ENCODE data around the gene BCL2. TPM values are rescaled to one million over a fixed set of nuclear protein-coding genes. Genes with fewer than 3 reads are reported as not detected.

Gene BCL2
- total RNA-seq, 1 donor from 2014 or later = 39.1 TPM

DNA sequence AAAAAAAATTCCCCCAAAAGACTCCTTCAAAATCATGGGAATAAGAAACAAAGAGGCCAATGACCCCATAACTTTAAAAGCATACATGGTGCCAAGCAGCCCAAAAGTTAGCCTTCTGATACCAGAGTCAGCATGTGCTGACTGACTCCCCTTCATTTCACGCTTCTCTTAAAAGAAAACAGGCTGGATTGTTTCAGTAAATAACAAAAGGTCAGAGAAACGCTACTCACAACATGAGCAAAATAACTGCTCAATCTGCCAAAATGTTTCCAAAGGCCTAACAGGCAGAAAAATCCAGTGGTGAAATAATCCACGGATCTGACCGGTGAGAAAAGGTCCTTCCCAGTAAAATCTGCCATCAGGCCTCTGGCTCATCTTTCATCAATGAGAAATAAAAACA is 71.6 kb downstream of the BCL2 start:
- Histone ChIP-seq H3K4me3 (ENCODE audit: low read length in 3 of 3) (no peak overlapping the region), H3K4me1 (ENCODE audit: control insufficient read depth in 3 of 3, insufficient read depth in 3 of 3, low read length in 3 of 3) (peaks cover 5 to 11% (median 7%) of the 10 kb centered on the region in 3 donors), H3K9ac (ENCODE audit: low read depth in 1 of 3, low read length in 3 of 3) (no peak overlapping the region), H3K9me3 (ENCODE audit: control insufficient read depth in 3 of 3, low read length in 3 of 3) (no peaks in the 10 kb centered on the region), H3K27me3 (ENCODE audit: control insufficient read depth in 3 of 3, insufficient read depth in 3 of 3, low read length in 3 of 3) (no peaks in the 10 kb centered on the region), H3K36me3 (ENCODE audit: control insufficient read depth in 3 of 3, insufficient read depth in 3 of 3, low read length in 3 of 3) (no peaks in the 10 kb centered on the region), H3K27ac (ENCODE audit: low read depth, low read length) (no peak overlapping the region)

DNA sequence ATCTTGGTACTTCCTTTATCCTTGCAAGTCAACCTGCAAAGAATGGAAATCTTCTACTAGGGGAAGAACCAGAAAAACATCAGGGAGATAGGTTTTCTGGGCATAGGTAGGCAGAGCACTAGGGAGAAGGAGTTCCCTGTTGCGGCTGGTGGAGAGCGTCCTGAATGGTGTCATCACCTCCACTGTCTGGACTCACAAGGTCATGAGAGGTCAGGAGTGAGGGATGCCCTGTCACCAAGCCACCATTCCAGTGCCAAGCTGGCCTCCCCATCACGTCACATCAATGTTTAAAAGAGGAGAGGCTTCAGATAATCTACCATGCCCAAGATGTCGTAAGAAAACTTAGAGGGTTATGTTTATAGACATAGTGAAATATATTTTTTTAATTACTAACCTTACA is 72.1 kb downstream of the BCL2 start:
- H3K4me3 ChIP-seq (ENCODE audit: low read length in 3 of 3) = no peak overlapping the region
- no peaks in the 10 kb centered on the region for H3K9me3 ChIP-seq (ENCODE audit: control insufficient read depth in 3 of 3, low read length in 3 of 3)
- H3K9ac ChIP-seq (ENCODE audit: low read depth in 1 of 3, low read length in 3 of 3) = no peak overlapping the region
- H3K27me3 ChIP-seq (ENCODE audit: control insufficient read depth in 3 of 3, insufficient read depth in 3 of 3, low read length in 3 of 3) = no peaks in the 10 kb centered on the region
- no peaks in the 10 kb centered on the region for H3K36me3 ChIP-seq (ENCODE audit: control insufficient read depth in 3 of 3, insufficient read depth in 3 of 3, low read length in 3 of 3)
- H3K27ac ChIP-seq (ENCODE audit: low read depth, low read length) = no peak overlapping the region
- peaks cover 5 to 8% (median 6%) of the 10 kb centered on the region in 3 donors for H3K4me1 ChIP-seq (ENCODE audit: control insufficient read depth in 3 of 3, insufficient read depth in 3 of 3, low read length in 3 of 3)

DNA sequence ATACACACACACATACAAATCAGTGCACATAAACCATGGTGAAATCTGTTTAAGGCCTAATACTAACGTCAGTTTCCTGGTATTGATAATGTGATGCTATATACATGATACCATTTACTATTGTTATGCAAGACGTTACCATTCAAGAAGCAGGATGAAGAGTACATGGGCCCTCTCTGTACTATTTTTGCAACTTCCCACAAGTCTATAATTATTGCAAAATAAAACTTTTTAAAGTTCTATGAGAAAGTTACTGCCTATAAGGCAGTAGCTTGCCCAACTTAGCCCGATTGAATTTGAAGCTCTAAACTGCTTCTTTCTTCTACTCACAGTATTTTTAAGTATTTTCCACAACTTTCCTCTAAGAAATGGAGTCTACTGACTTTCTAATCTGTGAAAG is 74.0 kb downstream of the BCL2 start:
- Histone ChIP-seq H3K27me3 (ENCODE audit: control insufficient read depth in 3 of 3, insufficient read depth in 3 of 3, low read length in 3 of 3) (no peaks in the 10 kb centered on the region), H3K27ac (ENCODE audit: low read depth, low read length) (no peak overlapping the region), H3K9me3 (ENCODE audit: control insufficient read depth in 3 of 3, low read length in 3 of 3) (no peaks in the 10 kb centered on the region), H3K9ac (ENCODE audit: low read depth in 1 of 3, low read length in 3 of 3) (no peak overlapping the region), H3K4me1 (ENCODE audit: control insufficient read depth in 3 of 3, insufficient read depth in 3 of 3, low read length in 3 of 3) (peaks cover 5 to 9% (median 8%) of the 10 kb centered on the region in 3 donors), H3K4me3 (ENCODE audit: low read length in 3 of 3) (no peak overlapping the region), H3K36me3 (ENCODE audit: control insufficient read depth in 3 of 3, insufficient read depth in 3 of 3, low read length in 3 of 3) (no peaks in the 10 kb centered on the region)

DNA sequence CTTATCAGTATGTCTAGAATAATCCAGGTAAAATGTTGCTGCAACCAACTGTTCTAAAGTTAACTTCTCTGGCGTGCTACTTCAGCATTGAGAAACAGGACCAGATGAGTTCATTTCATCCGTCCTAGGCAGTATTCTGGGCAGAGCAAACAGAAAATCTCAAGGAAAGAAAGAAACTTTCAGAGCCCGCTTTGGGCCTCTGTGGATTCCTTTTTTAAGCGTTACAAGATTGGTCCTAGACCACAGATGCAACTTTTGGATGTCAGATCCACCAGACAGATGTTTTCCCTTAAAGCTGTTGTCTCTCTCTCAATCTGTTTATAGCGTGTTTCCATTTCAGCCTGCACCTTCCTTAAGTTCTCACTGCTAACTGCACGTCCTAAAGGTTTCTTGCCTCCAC is 75.0 kb downstream of the BCL2 start:
- H3K4me3 ChIP-seq (ENCODE audit: low read length in 3 of 3) = no peak overlapping the region
- no peak overlapping the region for H3K9ac ChIP-seq (ENCODE audit: low read depth in 1 of 3, low read length in 3 of 3)
- H3K27me3 ChIP-seq (ENCODE audit: control insufficient read depth in 3 of 3, insufficient read depth in 3 of 3, low read length in 3 of 3) = no peaks in the 10 kb centered on the region
- no peaks in the 10 kb centered on the region for H3K9me3 ChIP-seq (ENCODE audit: control insufficient read depth in 3 of 3, low read length in 3 of 3)
- H3K27ac ChIP-seq (ENCODE audit: low read depth, low read length) = no peak overlapping the region
- H3K4me1 ChIP-seq (ENCODE audit: control insufficient read depth in 3 of 3, insufficient read depth in 3 of 3, low read length in 3 of 3) = peaks cover 5 to 9% (median 8%) of the 10 kb centered on the region in 3 donors
- H3K36me3 ChIP-seq (ENCODE audit: control insufficient read depth in 3 of 3, insufficient read depth in 3 of 3, low read length in 3 of 3) = no peaks in the 10 kb centered on the region

DNA sequence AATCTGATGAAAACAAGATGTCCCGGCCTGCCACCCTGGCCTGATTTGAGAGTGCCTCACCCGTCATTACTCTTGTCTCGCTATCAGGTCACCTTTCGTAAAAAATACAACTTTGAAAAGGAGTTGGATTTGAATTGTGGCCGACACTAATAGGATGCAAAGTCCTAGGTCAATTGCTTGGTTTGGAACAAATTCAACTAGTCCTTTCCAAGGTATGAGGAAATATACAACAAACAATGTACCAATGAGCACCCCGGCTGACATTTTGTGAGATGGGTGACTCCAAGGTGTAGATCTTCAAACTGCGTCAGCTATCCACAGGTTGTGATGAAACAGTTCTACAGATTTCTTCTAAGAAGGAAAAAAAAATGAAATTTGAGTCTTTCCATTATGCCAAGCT is 77.8 kb downstream of the BCL2 start:
- Histone ChIP-seq H3K9me3 (ENCODE audit: control insufficient read depth in 3 of 3, low read length in 3 of 3) (no peaks in the 10 kb centered on the region), H3K4me1 (ENCODE audit: control insufficient read depth in 3 of 3, insufficient read depth in 3 of 3, low read length in 3 of 3) (peaks cover 16 to 21% (median 18%) of the 10 kb centered on the region in 3 donors), H3K27me3 (ENCODE audit: control insufficient read depth in 3 of 3, insufficient read depth in 3 of 3, low read length in 3 of 3) (no peaks in the 10 kb centered on the region), H3K4me3 (ENCODE audit: low read length in 3 of 3) (no peak overlapping the region), H3K9ac (ENCODE audit: low read depth in 1 of 3, low read length in 3 of 3) (no peak overlapping the region), H3K36me3 (ENCODE audit: control insufficient read depth in 3 of 3, insufficient read depth in 3 of 3, low read length in 3 of 3) (no peaks in the 10 kb centered on the region), H3K27ac (ENCODE audit: low read depth, low read length) (no peak overlapping the region)

DNA sequence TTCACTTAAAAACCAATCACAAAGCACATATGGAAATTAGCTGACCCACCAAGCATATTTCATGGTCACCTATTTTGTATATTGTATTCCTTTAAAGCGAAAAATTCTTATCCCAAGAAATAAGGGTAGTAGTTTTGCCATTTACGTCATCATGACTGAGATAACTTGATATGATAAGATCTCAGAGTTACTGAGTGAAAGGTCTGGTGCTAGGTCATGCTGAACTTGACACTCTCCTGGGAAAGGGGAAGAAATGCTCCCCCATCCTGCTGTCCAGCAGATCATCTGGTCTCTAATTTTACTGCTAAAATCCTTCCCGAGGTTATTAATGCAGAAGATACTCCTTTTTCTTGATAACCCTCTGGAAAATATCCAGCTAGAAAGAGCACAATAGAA is 78.3 kb downstream of the BCL2 start:
- no peak overlapping the region for H3K27ac ChIP-seq (ENCODE audit: low read depth, low read length)
- H3K9ac ChIP-seq (ENCODE audit: low read depth in 1 of 3, low read length in 3 of 3) = no peak overlapping the region
- H3K4me3 ChIP-seq (ENCODE audit: low read length in 3 of 3) = no peak overlapping the region
- H3K4me1 ChIP-seq (ENCODE audit: control insufficient read depth in 3 of 3, insufficient read depth in 3 of 3, low read length in 3 of 3) = peaks cover 16 to 21% (median 18%) of the 10 kb centered on the region in 3 donors
- no peaks in the 10 kb centered on the region for H3K27me3 ChIP-seq (ENCODE audit: control insufficient read depth in 3 of 3, insufficient read depth in 3 of 3, low read length in 3 of 3)
- no peaks in the 10 kb centered on the region for H3K36me3 ChIP-seq (ENCODE audit: control insufficient read depth in 3 of 3, insufficient read depth in 3 of 3, low read length in 3 of 3)
- H3K9me3 ChIP-seq (ENCODE audit: control insufficient read depth in 3 of 3, low read length in 3 of 3) = no peaks in the 10 kb centered on the region

DNA sequence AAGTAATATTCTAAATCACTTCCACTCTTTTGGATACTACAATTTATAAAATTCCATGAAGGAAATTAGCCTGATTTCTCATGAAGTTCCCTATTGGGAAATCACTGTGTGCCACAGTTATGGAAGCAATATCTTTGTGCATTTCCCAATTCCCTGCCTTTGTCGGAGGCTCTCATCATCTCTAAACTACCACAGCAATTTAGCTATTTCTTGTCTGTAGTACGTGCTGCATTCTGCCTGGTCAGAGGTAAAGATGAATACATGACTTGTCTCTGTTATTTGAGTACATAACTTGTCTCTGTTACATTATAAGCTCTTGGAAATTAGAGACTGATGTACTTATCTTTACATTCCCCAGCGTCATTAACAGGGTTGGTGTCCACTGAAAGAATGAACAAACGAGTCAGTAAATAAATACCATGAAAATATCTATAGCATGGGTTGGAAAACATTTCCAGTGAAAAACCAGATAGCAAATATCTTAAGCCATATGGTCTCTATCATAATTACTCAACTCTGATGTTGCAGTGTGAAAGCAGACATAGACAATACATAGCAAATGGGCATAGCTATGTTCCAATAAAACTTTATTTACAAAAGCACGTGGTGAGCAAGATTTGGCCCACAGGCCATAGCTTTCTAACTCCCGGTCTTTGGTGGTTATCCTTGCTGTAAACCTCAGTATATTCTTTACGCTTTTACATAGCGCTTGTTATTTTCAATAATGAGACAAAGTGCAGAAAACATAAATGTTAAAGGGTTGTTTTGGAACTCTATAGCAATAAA is 78.8 kb downstream of the BCL2 start:
- H3K36me3 ChIP-seq (ENCODE audit: control insufficient read depth in 3 of 3, insufficient read depth in 3 of 3, low read length in 3 of 3) = no peaks in the 10 kb centered on the region
- no peak overlapping the region for H3K27ac ChIP-seq (ENCODE audit: low read depth, low read length)
- H3K4me3 ChIP-seq (ENCODE audit: low read length in 3 of 3) = no peak overlapping the region
- no peak overlapping the region for H3K9ac ChIP-seq (ENCODE audit: low read depth in 1 of 3, low read length in 3 of 3)
- H3K27me3 ChIP-seq (ENCODE audit: control insufficient read depth in 3 of 3, insufficient read depth in 3 of 3, low read length in 3 of 3) = no peaks in the 10 kb centered on the region
- no peaks in the 10 kb centered on the region for H3K9me3 ChIP-seq (ENCODE audit: control insufficient read depth in 3 of 3, low read length in 3 of 3)
- H3K4me1 ChIP-seq (ENCODE audit: control insufficient read depth in 3 of 3, insufficient read depth in 3 of 3, low read length in 3 of 3) = peaks cover 16 to 21% (median 16%) of the 10 kb centered on the region in 3 donors

DNA sequence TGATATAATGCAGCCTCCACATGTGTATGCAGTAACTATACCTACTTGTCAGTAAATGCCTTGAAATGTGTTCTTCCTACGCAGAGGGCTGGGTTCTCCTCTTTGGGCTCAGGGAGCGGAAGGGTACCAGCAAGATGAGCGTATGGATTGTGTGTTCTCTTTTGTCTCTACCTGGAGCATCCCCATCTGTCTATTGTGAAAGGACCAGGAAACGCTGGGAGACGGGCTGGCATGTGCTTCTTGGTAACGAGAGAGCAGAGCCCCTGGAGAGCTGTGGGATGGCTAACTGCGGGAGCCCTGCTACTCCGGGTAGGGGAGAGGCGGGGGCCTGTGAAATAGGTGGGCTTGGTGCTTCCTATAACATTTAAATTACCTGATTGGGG is 80.9 kb downstream of the BCL2 start:
- H3K9ac ChIP-seq (ENCODE audit: low read depth in 1 of 3, low read length in 3 of 3) = peak overlapping the region in 2 of 3 donors; percentile 54 to 55
- H3K9me3 ChIP-seq (ENCODE audit: control insufficient read depth in 3 of 3, low read length in 3 of 3) = no peaks in the 10 kb centered on the region
- peak overlapping the region; percentile 86 for H3K27ac ChIP-seq (ENCODE audit: low read depth, low read length)
- H3K36me3 ChIP-seq (ENCODE audit: control insufficient read depth in 3 of 3, insufficient read depth in 3 of 3, low read length in 3 of 3) = no peaks in the 10 kb centered on the region
- no peaks in the 10 kb centered on the region for H3K27me3 ChIP-seq (ENCODE audit: control insufficient read depth in 3 of 3, insufficient read depth in 3 of 3, low read length in 3 of 3)
- peaks cover 13 to 21% (median 16%) of the 10 kb centered on the region in 3 donors for H3K4me1 ChIP-seq (ENCODE audit: control insufficient read depth in 3 of 3, insufficient read depth in 3 of 3, low read length in 3 of 3)
- H3K4me3 ChIP-seq (ENCODE audit: low read length in 3 of 3) = peak overlapping the region in 2 of 3 donors; percentile 21 to 45

DNA sequence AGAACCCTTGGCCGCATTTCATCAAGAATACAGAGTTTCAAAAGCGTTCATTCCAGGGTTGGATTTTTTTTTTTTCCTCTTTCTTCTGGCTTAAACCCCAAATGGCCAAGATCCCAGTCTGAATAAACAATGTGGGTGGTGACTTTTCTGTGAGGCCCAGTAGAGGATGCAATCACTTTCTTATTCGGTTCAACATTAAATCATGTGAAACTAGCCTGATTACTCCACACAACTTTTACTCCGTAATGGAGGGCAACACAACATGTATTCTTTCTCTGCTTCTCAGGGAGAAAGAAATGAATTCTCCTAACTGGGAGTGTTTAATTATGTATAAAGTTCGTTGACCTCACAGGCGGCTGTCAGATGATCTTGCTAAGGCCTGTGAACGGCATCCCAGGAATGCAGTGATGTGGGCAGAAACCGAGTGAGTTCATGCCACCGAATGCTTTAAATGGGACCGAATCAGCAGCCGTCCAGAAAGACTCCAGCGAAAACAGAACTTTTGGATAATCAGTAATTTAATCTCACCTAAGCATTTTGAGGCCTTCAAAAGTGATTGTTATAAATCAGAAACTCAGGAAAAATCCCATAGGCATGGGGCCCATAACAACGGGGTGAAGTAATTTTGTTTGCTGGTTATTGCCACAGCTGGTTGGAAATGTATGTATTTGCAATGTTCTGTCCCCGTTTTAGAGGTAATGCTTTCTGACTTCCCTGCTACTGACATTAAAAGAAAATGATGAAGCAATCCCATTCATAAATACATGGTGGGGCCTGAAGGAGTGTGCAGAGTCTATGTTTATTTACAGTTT is 81.5 kb downstream of the BCL2 start:
- H3K4me1 ChIP-seq (ENCODE audit: control insufficient read depth in 3 of 3, insufficient read depth in 3 of 3, low read length in 3 of 3) = peaks cover 13 to 21% (median 16%) of the 10 kb centered on the region in 3 donors
- no peaks in the 10 kb centered on the region for H3K36me3 ChIP-seq (ENCODE audit: control insufficient read depth in 3 of 3, insufficient read depth in 3 of 3, low read length in 3 of 3)
- no peaks in the 10 kb centered on the region for H3K27me3 ChIP-seq (ENCODE audit: control insufficient read depth in 3 of 3, insufficient read depth in 3 of 3, low read length in 3 of 3)
- H3K9ac ChIP-seq (ENCODE audit: low read depth in 1 of 3, low read length in 3 of 3) = peak overlapping the region; percentile 54 to 60 (median 55)
- H3K9me3 ChIP-seq (ENCODE audit: control insufficient read depth in 3 of 3, low read length in 3 of 3) = no peaks in the 10 kb centered on the region
- H3K27ac ChIP-seq (ENCODE audit: low read depth, low read length) = peak overlapping the region; percentile 86
- peak overlapping the region; percentile 28 to 53 (median 45) for H3K4me3 ChIP-seq (ENCODE audit: low read length in 3 of 3)

Data from skeletal muscle tissue (tissue), 4 donors.